Spleen (tissue), 11 donors: Measurements from ENCODE around the gene COL5A2. TPM values are rescaled to one million over a fixed set of nuclear protein-coding genes. Genes with fewer than 3 reads are reported as not detected.

Experiments
- DNase-seq: peaks from one replicate; pipeline ENCODE4 v3.0.0-alpha.2; 2020
- H3K27ac ChIP-seq, 8 donors: fragments of 200-600 bp; sonication (generic) in 7 of 8; 1 replicate in 4 of 8; 2 replicates in 4 of 8; pipeline versions ENCODE4 v1.5.0 to v1.8.0; 2016 to 2021; ENCODE audit warnings: inconsistent platforms in 4 of 8, mild to moderate bottlenecking in 4 of 8, moderate library complexity in 1 of 8
- H3K27me3 ChIP-seq, 7 donors: fragments of 200-600 bp; sonication (generic) in 6 of 7; replicated peaks in 1 of 7; 1 replicate in 4 of 7; 2 replicates in 3 of 7; pipeline versions ENCODE4 v1.5.0 to v1.8.0; 2016 to 2021; ENCODE audit warnings: inconsistent platforms in 3 of 7, mild to moderate bottlenecking in 1 of 7
- H3K36me3 ChIP-seq, 6 donors: fragments of 200-600 bp; sonication (generic) in 5 of 6; 1 replicate in 4 of 6; 2 replicates in 2 of 6; pipeline versions ENCODE4 v1.5.0 to v1.8.0; 2016 to 2021; ENCODE audit warnings: inconsistent platforms in 2 of 6
- H3K4me1 ChIP-seq, 6 donors: fragments of 200-600 bp; sonication (generic) in 5 of 6; 1 replicate in 3 of 6; 2 replicates in 3 of 6; pipeline versions ENCODE4 v1.5.0 to v1.8.0; 2016 to 2021; ENCODE audit warnings: inconsistent platforms in 3 of 6
- H3K4me3 ChIP-seq, 8 donors: fragments of 200-600 bp; sonication (generic) in 7 of 8; 1 replicate in 4 of 8; 2 replicates in 4 of 8; pipeline versions ENCODE4 v1.5.0 to v1.8.0; 2016 to 2021; ENCODE audit warnings: inconsistent platforms in 4 of 8, mild to moderate bottlenecking in 4 of 8, moderate library complexity in 2 of 8
- H3K9me3 ChIP-seq, 8 donors: fragments of 200-600 bp; sonication (generic) in 7 of 8; 1 replicate in 4 of 8; 2 replicates in 4 of 8; pipeline versions ENCODE4 v1.5.0 to v1.8.0; 2016 to 2021; ENCODE audit warnings: inconsistent platforms in 4 of 8
- POLR2A ChIP-seq, 3 donors: fragments of 450-650 bp; IDR thresholded peaks; one replicate each; pipeline ENCODE4 v1.5.1; 2017; ENCODE audit warnings: antibody characterized with exemption in 3 of 3, mild to moderate bottlenecking in 1 of 3
- POLR2AphosphoS5 ChIP-seq, 3 donors: sonication (generic); formaldehyde crosslinking; IDR thresholded peaks; one replicate each; pipeline ENCODE4 v1.5.1; 2017; ENCODE audit warnings: antibody characterized with exemption in 3 of 3
- WGBS, 5 donors: extraction: QIAGEN DNeasy Blood & Tissue Kit in 3 of 5; methylation state at CpG; one replicate each; pipeline versions ENCODE4 v1.1.5 to v1.1.7; 2013 to 2018; 5-methylcytosine and 5-hydroxymethylcytosine counted together
- intact Hi-C: fragments of 100-400 bp; cut with DNase I; formaldehyde crosslinking; loops from one replicate; pipeline ENCODE4 v1.15.0; 2023; ENCODE audit warnings: low total_unique reads
- polyA plus RNA-seq, 3 donors: library from polyadenylated mRNA; stranded (reverse); fragments of 200-250 nt; gene quantifications; one replicate each; pipeline ENCODE4 v1.2.1, GENCODE V29; 2013
- total RNA-seq, 7 donors: library from RNA; depleted of rRNA in 3 of 7; stranded (reverse); fragments of >200 nt in 3 of 7; fragmentation: NEBNext Ultra II Directional in 4 of 7; extraction: Animal tissue kit (Norgen Biotek cat#: 25700) in 4 of 7; gene quantifications; one replicate each; pipeline versions ENCODE4 v1.1.0 to v1.2.1, GENCODE V29; 2016 to 2021
- TF ChIP-seq, protein P1 (sequence below), 11 experiments: fragments of 200-600 bp in 7 of 11; fragments of 450-650 bp in 4 of 11; sonication (generic) in 4 of 11; IDR thresholded peaks in 8 of 11; conservative IDR thresholded peaks in 3 of 11; 1 replicate in 7 of 11; 2 replicates in 4 of 11; pipeline versions ENCODE4 v1.4.0 to v1.8.0; 2016 to 2021; ENCODE audit warnings: antibody characterized with exemption in 11 of 11, inconsistent platforms in 4 of 11, mild to moderate bottlenecking in 1 of 11
- donor health status: healthy with polysubstance abuse.
- donor health status: DM: no; HTN: no; CAD: no; lungs with moderate emphysema.
- donor health status: DM: no; HTN: no; CAD: no.
- donor health status: Bipolar disorder and iron deficiency.
- donor health status: healthy.
- donor health status: DM: no; HTN: no; CAD: no.
- donor health status: DM: yes; HTN: yes; CAD: no.

The COL5A2 gene
- total and polyA plus RNA-seq, 10 donors = 3.4 to 35.7 (median 16.3) TPM

DNA sequence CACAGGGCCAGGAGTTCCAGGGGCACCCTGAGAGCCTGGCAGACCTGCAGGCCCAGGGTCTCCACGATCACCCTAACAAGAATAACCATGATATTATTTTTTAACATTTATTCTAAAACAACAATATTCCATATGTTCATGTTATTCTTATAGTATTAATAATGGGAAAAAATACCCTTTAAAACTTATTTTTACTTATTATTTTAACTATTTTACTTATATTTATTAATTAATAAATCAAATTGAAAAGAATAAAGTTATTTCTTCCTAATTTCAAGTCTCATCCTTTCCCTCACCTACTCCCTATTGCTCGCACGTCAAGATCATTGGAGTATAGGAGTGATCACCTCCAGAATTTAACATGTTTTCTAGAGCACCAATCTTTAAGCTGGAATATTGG lies 133.7 kb downstream of the COL5A2 start:
- no peak for DNase-seq
- 87 to 97% (median 91%) methylated on average over 3 of the region's 3 CpGs for WGBS, 5 donors
- no peak overlapping the region for H3K27ac ChIP-seq
- intact Hi-C loops = no loop called here
- no peaks in the 10 kb centered on the region for H3K4me1 ChIP-seq
- peaks cover 0 to 8% (median 0%) of the 10 kb centered on the region in 6 donors for H3K36me3 ChIP-seq
- H3K27me3 ChIP-seq = no peaks in the 10 kb centered on the region
- TF ChIP-seq, protein P1, sequence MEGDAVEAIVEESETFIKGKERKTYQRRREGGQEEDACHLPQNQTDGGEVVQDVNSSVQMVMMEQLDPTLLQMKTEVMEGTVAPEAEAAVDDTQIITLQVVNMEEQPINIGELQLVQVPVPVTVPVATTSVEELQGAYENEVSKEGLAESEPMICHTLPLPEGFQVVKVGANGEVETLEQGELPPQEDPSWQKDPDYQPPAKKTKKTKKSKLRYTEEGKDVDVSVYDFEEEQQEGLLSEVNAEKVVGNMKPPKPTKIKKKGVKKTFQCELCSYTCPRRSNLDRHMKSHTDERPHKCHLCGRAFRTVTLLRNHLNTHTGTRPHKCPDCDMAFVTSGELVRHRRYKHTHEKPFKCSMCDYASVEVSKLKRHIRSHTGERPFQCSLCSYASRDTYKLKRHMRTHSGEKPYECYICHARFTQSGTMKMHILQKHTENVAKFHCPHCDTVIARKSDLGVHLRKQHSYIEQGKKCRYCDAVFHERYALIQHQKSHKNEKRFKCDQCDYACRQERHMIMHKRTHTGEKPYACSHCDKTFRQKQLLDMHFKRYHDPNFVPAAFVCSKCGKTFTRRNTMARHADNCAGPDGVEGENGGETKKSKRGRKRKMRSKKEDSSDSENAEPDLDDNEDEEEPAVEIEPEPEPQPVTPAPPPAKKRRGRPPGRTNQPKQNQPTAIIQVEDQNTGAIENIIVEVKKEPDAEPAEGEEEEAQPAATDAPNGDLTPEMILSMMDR (IDR thresholded peaks at IDR 0.05 in 8 of 11, conservative IDR thresholded peaks at IDR 0.05 in 3 of 11) = no peak
- TF ChIP-seq POLR2AphosphoS5 (IDR thresholded peaks at IDR 0.05) (no peak), POLR2A (IDR thresholded peaks at IDR 0.05) (no peak)
- no peaks in the 10 kb centered on the region for H3K9me3 ChIP-seq
- H3K4me3 ChIP-seq = no peak overlapping the region

DNA sequence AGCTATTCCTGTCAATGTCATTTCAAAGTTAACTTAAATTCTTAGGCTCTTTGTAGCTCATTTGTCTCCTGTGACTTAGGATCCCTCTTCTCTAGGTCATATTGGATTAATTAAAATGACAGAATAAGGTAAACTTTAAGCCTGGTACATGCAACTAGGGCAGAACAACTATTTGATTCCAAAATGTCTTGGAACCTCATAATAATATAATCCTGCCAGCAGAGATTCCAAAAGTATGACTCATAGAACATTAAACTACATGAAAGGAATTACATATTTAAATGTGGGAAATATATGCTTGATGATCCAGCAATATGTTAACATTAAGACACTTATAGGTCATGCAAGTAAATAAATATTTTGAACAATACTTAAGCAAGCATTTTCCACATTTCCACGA lies 142.0 kb downstream of the COL5A2 start:
- intact Hi-C loops = no loop called here
- H3K27me3 ChIP-seq = no peaks in the 10 kb centered on the region
- H3K4me1 ChIP-seq = no peaks in the 10 kb centered on the region
- peaks cover 0 to 24% (median 2%) of the 10 kb centered on the region in 6 donors for H3K36me3 ChIP-seq
- 76 to 89% (median 81%) methylated on average over 1 of the region's 1 CpG for WGBS, 5 donors
- no peaks in the 10 kb centered on the region for H3K9me3 ChIP-seq
- no peak overlapping the region for H3K27ac ChIP-seq
- H3K4me3 ChIP-seq = no peak overlapping the region
- no peak for TF ChIP-seq POLR2AphosphoS5 (IDR thresholded peaks at IDR 0.05)
- no peak for TF ChIP-seq POLR2A (IDR thresholded peaks at IDR 0.05)
- TF ChIP-seq, protein P1 (IDR thresholded peaks at IDR 0.05 in 8 of 11, conservative IDR thresholded peaks at IDR 0.05 in 3 of 11) = no peak
- no peak for DNase-seq

DNA sequence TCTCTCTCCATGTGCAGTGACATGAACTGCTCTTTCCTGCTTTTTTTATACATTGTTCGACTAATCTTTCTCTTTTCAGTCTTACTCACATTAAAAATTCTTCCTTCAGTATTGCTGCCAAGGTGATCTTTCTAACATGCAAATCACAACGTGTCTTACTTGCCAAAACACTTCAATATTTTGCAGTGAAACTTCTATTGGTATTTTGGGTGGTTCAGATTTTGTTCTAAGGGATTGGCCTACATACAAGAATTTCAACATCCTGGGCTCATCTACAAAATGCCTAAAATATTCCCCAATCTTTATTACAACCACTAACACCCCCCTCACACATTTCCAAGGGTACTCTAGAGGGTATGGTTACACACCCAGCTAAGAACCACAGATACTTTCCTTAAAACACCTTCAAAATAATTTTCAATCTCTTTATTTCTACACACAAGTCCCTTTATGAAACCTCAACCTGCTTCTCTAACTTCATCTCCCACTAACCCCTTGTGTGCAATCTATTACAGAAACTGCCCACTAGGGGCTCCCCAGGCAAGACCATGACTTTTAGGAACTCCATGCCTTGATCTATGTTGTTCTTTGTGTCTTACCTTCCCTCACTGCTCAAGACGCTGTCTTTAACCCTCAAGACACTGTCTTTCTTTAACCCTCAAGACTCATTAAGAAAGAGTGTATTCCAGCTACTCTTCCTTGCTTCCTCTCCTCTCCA lies 154.5 kb downstream of the COL5A2 start:
- TF ChIP-seq, protein P1 (IDR thresholded peaks at IDR 0.05 in 8 of 11, conservative IDR thresholded peaks at IDR 0.05 in 3 of 11) = no peak
- TF ChIP-seq POLR2AphosphoS5 (IDR thresholded peaks at IDR 0.05) (no peak), POLR2A (IDR thresholded peaks at IDR 0.05) (no peak)
- H3K4me1 ChIP-seq = no peaks in the 10 kb centered on the region
- H3K27ac ChIP-seq = no peak overlapping the region
- intact Hi-C loops = no loop called here
- no peak overlapping the region for H3K4me3 ChIP-seq
- 48 to 68% (median 57%) methylated on average over 3 of the region's 3 CpGs for WGBS, 5 donors
- H3K9me3 ChIP-seq = no peaks in the 10 kb centered on the region
- no peaks in the 10 kb centered on the region for H3K27me3 ChIP-seq
- no peaks in the 10 kb centered on the region for H3K36me3 ChIP-seq
- DNase-seq = no peak

DNA sequence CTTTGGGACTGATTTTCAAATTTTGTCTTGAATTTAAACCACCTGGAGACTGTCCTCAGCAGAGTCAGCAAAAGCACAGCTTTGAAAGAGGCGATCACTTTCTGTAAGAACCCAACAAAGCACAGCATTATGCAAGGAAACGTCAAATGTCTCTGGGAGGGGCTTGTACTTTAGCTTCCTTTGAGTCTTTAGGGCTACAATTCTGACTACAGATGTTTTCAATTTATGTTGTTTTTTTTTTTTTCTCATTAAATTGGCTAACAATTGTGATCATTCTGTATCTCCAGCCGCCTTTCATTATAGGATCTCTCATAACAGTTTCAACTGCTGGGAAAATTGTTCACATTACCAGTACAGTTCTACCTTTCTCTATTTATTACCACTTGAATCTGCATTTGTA lies 157.1 kb downstream of the COL5A2 start:
- WGBS, 5 donors = 75 to 87% (median 81%) methylated on average over 3 of the region's 3 CpGs
- DNase-seq = no peak
- no peak overlapping the region for H3K27ac ChIP-seq
- no peaks in the 10 kb centered on the region for H3K27me3 ChIP-seq
- H3K4me3 ChIP-seq = no peak overlapping the region
- no peaks in the 10 kb centered on the region for H3K36me3 ChIP-seq
- no peaks in the 10 kb centered on the region for H3K9me3 ChIP-seq
- TF ChIP-seq POLR2A (IDR thresholded peaks at IDR 0.05) = no peak
- TF ChIP-seq, protein P1 (IDR thresholded peaks at IDR 0.05 in 8 of 11, conservative IDR thresholded peaks at IDR 0.05 in 3 of 11) = no peak
- no peak for TF ChIP-seq POLR2AphosphoS5 (IDR thresholded peaks at IDR 0.05)
- no peaks in the 10 kb centered on the region for H3K4me1 ChIP-seq
- intact Hi-C loops = no loop called here
